Activated T-cell treated with anti-CD3 and anti-CD28 coated beads, Interleukin-2, amount 50 U/mL, for 1 hour (primary cell): ENCODE results near the gene KLK2.

ENCODE experiments used
- DNase-seq: peaks from one replicate; pipeline ENCODE4 v3.0.0-alpha.2; 2020

KLK2 gene

GRCh38 chr19:50851620-50852019, 21.6 kb upstream of the KLK2 start:
- DNase-seq = no peak

- DNase-seq = no peak
Measured at GRCh38 chr19:50854636-50855410, 18.4 kb upstream of the KLK2 start, which contains the start of gene KLK3. Gene KLK3 (plus strand): TSS chr19:50854915. CDS start chr19:50854956, 41 bp downstream.

GRCh38 chr19:50857366-50857765, 15.9 kb upstream of the KLK2 start:
- DNase-seq = no peak

GRCh38 chr19:50858886-50859285, 14.4 kb upstream of the KLK2 start:
- no peak for DNase-seq

- no peak for DNase-seq
Measured at GRCh38 chr19:50859849-50860248, 13.4 kb upstream of the KLK2 start.

GRCh38 chr19:50861010-50861409, 12.2 kb upstream of the KLK2 start:
- no peak for DNase-seq

- DNase-seq = no peak
Measured at GRCh38 chr19:50861496-50862286, 11.5 kb upstream of the KLK2 start.

GRCh38 chr19:50869479-50869878, 3.8 kb upstream of the KLK2 start:
- DNase-seq = no peak

- no peak for DNase-seq
Measured at GRCh38 chr19:50870417-50871089, 2.7 kb upstream of the KLK2 start.

- DNase-seq = no peak
Measured at GRCh38 chr19:50874211-50874610, 972 bp downstream of the KLK2 start.

- DNase-seq = no peak
Measured at GRCh38 chr19:50875795-50876422, 2.7 kb downstream of the KLK2 start.

GRCh38 chr19:50876456-50876855, 3.2 kb downstream of the KLK2 start:
- no peak for DNase-seq

GRCh38 chr19:50877338-50877737, 4.1 kb downstream of the KLK2 start:
- DNase-seq = no peak

GRCh38 chr19:50878851-50879250, 5.6 kb downstream of the KLK2 start:
- DNase-seq = no peak

- no peak for DNase-seq
Measured at GRCh38 chr19:50880241-50880640, 7.0 kb downstream of the KLK2 start.

- DNase-seq = no peak
Measured at GRCh38 chr19:50882188-50882587, 8.9 kb downstream of the KLK2 start.

- DNase-seq = no peak
Measured at GRCh38 chr19:50889638-50890037, 16.4 kb downstream of the KLK2 start.

- no peak for DNase-seq
Measured at GRCh38 chr19:50890422-50891252, 17.4 kb downstream of the KLK2 start.

GRCh38 chr19:50891253-50891625, 18.0 kb downstream of the KLK2 start:
- no peak for DNase-seq

- DNase-seq = no peak
Measured at GRCh38 chr19:50893047-50893736, 20.0 kb downstream of the KLK2 start.

GRCh38 chr19:50894478-50895356, 21.5 kb downstream of the KLK2 start:
- DNase-seq = no peak
